HUES64 (cell line): ENCODE data around the gene COBL.

Source experiments
- H3K27ac ChIP-seq: 2 replicates; pipeline ENCODE4 v1.7.0; 2013; ENCODE audit warnings: low read depth, low read length, inconsistent platforms
- H3K27me3 ChIP-seq: 2 replicates; pipeline ENCODE4 v1.6.1; 2013; ENCODE audit warnings: mild to moderate bottlenecking, low read length; ENCODE audit not compliant: insufficient read depth
- H3K36me3 ChIP-seq: 2 replicates; pipeline ENCODE4 v1.6.1; 2013; ENCODE audit warnings: mild to moderate bottlenecking, low read length; ENCODE audit not compliant: insufficient read depth
- H3K4me1 ChIP-seq: 2 replicates; pipeline ENCODE4 v1.6.1; 2013; ENCODE audit warnings: mild to moderate bottlenecking, low read length, moderate library complexity; ENCODE audit not compliant: insufficient read depth
- H3K4me3 ChIP-seq: 2 replicates; pipeline ENCODE4 v1.5.1; 2013; ENCODE audit warnings: mild to moderate bottlenecking, low read length, moderate library complexity
- H3K9ac ChIP-seq: 2 replicates; pipeline ENCODE4 v1.6.1; 2013; ENCODE audit warnings: mild to moderate bottlenecking, low read depth, low read length
- H3K9me3 ChIP-seq: 2 replicates; pipeline ENCODE4 v1.6.1; 2013; ENCODE audit warnings: low read depth, low read length; ENCODE audit not compliant: insufficient read depth
- WGBS: fragments of 150-250, 120-280 bp; methylation state at CpG from one replicate; pipeline ENCODE4 v1.1.7; 2013; ENCODE audit warnings: missing lambda C conversion rate; 5-methylcytosine and 5-hydroxymethylcytosine counted together

Gene COBL

GRCh38 chr7:51124321-51124720 is 192.3 kb downstream of the COBL start:
- Histone ChIP-seq H3K4me1 (peaks cover 6% of the 10 kb centered on the region), H3K4me3 (no peak overlapping the region), H3K9me3 (no peaks in the 10 kb centered on the region), H3K9ac (no peak overlapping the region), H3K36me3 (no peaks in the 10 kb centered on the region), H3K27me3 (no peaks in the 10 kb centered on the region), H3K27ac (no peak overlapping the region)
- WGBS, result 88% methylated on average over 4 of the region's 4 CpGs

GRCh38 chr7:51123322-51124019 is 193.1 kb downstream of the COBL start:
- Histone ChIP-seq H3K4me1 (peaks cover 6% of the 10 kb centered on the region), H3K9me3 (no peaks in the 10 kb centered on the region), H3K27ac (no peak overlapping the region), H3K36me3 (no peaks in the 10 kb centered on the region), H3K4me3 (no peak overlapping the region), H3K27me3 (no peaks in the 10 kb centered on the region), H3K9ac (no peak overlapping the region)
- 95% methylated on average over 3 of the region's 3 CpGs for WGBS

- Histone ChIP-seq H3K4me1 (peaks cover 6% of the 10 kb centered on the region), H3K27ac (no peak overlapping the region)
Measured at GRCh38 chr7:51121931-51122425, 194.6 kb downstream of the COBL start.

GRCh38 chr7:51121036-51121790 is 195.4 kb downstream of the COBL start:
- Histone ChIP-seq H3K27me3 (no peaks in the 10 kb centered on the region), H3K9me3 (no peaks in the 10 kb centered on the region), H3K27ac (no peak overlapping the region), H3K4me3 (no peak overlapping the region), H3K4me1 (peaks cover 6% of the 10 kb centered on the region), H3K9ac (no peak overlapping the region), H3K36me3 (no peaks in the 10 kb centered on the region)
- 97% methylated on average over 5 of the region's 5 CpGs for WGBS

More at GRCh38 chr7:51121931-51122425, 194.6 kb downstream of the COBL start:
- no peak overlapping the region for H3K9ac ChIP-seq
- WGBS, result 74% methylated on average over 9 of the region's 9 CpGs
- no peaks in the 10 kb centered on the region for H3K27me3 ChIP-seq
- no peaks in the 10 kb centered on the region for H3K9me3 ChIP-seq
- H3K36me3 ChIP-seq, result no peaks in the 10 kb centered on the region
- no peak overlapping the region for H3K4me3 ChIP-seq

GRCh38 chr7:51118628-51119027 is 198.0 kb downstream of the COBL start:
- Histone ChIP-seq H3K4me3 (no peak overlapping the region), H3K9me3 (no peaks in the 10 kb centered on the region; the same call in 1 of the 2 replicates), H3K4me1 (peaks cover 6% of the 10 kb centered on the region), H3K27me3 (no peaks in the 10 kb centered on the region), H3K27ac (no peak overlapping the region), H3K9ac (no peak overlapping the region), H3K36me3 (no peaks in the 10 kb centered on the region)
- WGBS, result 95% methylated on average over 4 of the region's 4 CpGs

- WGBS, result 89% methylated on average over 1 of the region's 1 CpG
Measured at GRCh38 chr7:51114501-51114900, 202.1 kb downstream of the COBL start.

GRCh38 chr7:51113962-51114361 is 202.6 kb downstream of the COBL start:
- Histone ChIP-seq H3K4me1 (no peaks in the 10 kb centered on the region; the same call in 1 of the 2 replicates), H3K27ac (no peak overlapping the region), H3K27me3 (no peaks in the 10 kb centered on the region), H3K4me3 (no peak overlapping the region), H3K9me3 (no peaks in the 10 kb centered on the region; the same call in 1 of the 2 replicates), H3K9ac (no peak overlapping the region), H3K36me3 (no peaks in the 10 kb centered on the region)
- 82% methylated on average over 6 of the region's 7 CpGs for WGBS

More at GRCh38 chr7:51114501-51114900, 202.1 kb downstream of the COBL start:
- H3K9ac ChIP-seq, result no peak overlapping the region
- H3K27ac ChIP-seq, result no peak overlapping the region
- H3K27me3 ChIP-seq, result no peaks in the 10 kb centered on the region
- H3K4me3 ChIP-seq, result no peak overlapping the region
- no peaks in the 10 kb centered on the region; the same call in 1 of the 2 replicates for H3K4me1 ChIP-seq
- H3K36me3 ChIP-seq, result no peaks in the 10 kb centered on the region
- no peaks in the 10 kb centered on the region; the same call in 1 of the 2 replicates for H3K9me3 ChIP-seq

GRCh38 chr7:51113560-51113959 is 203.0 kb downstream of the COBL start:
- H3K9me3 ChIP-seq, result no peaks in the 10 kb centered on the region; the same call in 1 of the 2 replicates
- no peaks in the 10 kb centered on the region for H3K36me3 ChIP-seq
- H3K9ac ChIP-seq, result no peak overlapping the region
- 100% methylated on average over 1 of the region's 1 CpG for WGBS
- no peak overlapping the region for H3K4me3 ChIP-seq
- H3K27me3 ChIP-seq, result no peaks in the 10 kb centered on the region
- H3K27ac ChIP-seq, result no peak overlapping the region
- no peaks in the 10 kb centered on the region; the same call in 1 of the 2 replicates for H3K4me1 ChIP-seq

- Histone ChIP-seq H3K9me3 (no peaks in the 10 kb centered on the region; the same call in 1 of the 2 replicates), H3K27ac (no peak overlapping the region), H3K27me3 (no peaks in the 10 kb centered on the region), H3K36me3 (no peaks in the 10 kb centered on the region), H3K4me3 (no peak overlapping the region), H3K4me1 (no peaks in the 10 kb centered on the region; the same call in 1 of the 2 replicates), H3K9ac (no peak overlapping the region)
- 91% methylated on average over 7 of the region's 8 CpGs for WGBS
Measured at GRCh38 chr7:51111241-51111940, 205.2 kb downstream of the COBL start.

GRCh38 chr7:51108134-51108533 is 208.5 kb downstream of the COBL start:
- no peaks in the 10 kb centered on the region; the same call in 1 of the 2 replicates for H3K4me1 ChIP-seq
- WGBS, result 85% methylated on average over 8 of the region's 8 CpGs
- H3K27me3 ChIP-seq, result no peaks in the 10 kb centered on the region
- no peaks in the 10 kb centered on the region for H3K9me3 ChIP-seq
- H3K9ac ChIP-seq, result no peak overlapping the region
- H3K27ac ChIP-seq, result no peak overlapping the region
- no peak overlapping the region for H3K4me3 ChIP-seq
- H3K36me3 ChIP-seq, result no peaks in the 10 kb centered on the region

- H3K4me3 ChIP-seq, result no peak overlapping the region
- no peaks in the 10 kb centered on the region for H3K4me1 ChIP-seq
- WGBS, result 90% methylated on average over 3 of the region's 3 CpGs
- no peak overlapping the region for H3K9ac ChIP-seq
- no peak overlapping the region for H3K27ac ChIP-seq
- H3K27me3 ChIP-seq, result no peaks in the 10 kb centered on the region
- peaks cover under 1% of the 10 kb centered on the region; the same call in 1 of the 2 replicates for H3K9me3 ChIP-seq
- H3K36me3 ChIP-seq, result no peaks in the 10 kb centered on the region
Measured at GRCh38 chr7:51104278-51104677, 212.3 kb downstream of the COBL start.
